NCI-H345 (cell line): ENCODE measurements around the gene ZGPAT.
A peak's percentile ranks its signal among the peaks of the same experiment; 100 is the strongest.

Source experiments
- DNase-seq: peaks from one replicate; lab custom pipeline; 2025; lab: John Stamatoyannopoulos, UW

ZGPAT gene

DNA sequence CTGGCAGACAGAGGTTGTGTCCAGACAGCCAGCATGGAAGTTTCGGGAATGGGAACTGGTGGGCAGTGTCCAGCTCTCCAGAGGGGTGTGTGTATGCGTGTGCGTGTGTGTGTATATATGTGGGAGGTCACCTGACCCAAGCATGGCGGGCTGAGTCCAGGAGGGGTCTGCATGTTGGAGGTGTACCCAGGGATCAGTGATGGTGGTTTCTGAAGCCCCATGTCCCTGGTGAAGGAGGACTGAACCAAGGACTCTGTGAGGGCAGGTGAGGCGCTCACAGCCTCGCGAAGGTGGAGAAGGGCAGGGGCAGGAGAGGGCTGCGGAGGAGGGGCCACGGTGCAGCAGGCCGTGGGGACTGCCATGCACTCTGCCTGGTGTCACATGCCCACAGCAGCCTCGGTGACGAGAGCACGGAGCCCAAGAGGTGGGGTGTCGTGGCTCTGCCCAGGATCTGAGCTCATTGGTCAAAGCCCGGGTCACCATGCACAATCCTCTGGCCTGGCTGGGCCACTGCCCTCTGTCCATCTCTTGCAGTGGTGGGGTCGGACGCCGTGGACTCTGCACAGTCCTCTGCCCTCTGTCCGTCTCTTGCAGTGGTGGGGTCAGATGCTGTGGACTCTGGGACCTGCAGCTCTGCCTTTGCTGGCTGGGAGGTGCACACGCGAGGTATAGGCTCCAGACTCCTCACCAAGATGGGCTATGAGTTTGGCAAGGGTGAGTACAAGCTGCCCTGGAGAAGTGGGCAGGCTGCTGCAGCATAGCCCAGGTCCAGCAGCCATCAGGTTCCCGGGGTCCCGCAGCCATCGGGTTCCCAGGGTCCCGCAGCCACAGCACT, 26.5 kb downstream of the ZGPAT start:
- DNase-seq = no peak

DNA sequence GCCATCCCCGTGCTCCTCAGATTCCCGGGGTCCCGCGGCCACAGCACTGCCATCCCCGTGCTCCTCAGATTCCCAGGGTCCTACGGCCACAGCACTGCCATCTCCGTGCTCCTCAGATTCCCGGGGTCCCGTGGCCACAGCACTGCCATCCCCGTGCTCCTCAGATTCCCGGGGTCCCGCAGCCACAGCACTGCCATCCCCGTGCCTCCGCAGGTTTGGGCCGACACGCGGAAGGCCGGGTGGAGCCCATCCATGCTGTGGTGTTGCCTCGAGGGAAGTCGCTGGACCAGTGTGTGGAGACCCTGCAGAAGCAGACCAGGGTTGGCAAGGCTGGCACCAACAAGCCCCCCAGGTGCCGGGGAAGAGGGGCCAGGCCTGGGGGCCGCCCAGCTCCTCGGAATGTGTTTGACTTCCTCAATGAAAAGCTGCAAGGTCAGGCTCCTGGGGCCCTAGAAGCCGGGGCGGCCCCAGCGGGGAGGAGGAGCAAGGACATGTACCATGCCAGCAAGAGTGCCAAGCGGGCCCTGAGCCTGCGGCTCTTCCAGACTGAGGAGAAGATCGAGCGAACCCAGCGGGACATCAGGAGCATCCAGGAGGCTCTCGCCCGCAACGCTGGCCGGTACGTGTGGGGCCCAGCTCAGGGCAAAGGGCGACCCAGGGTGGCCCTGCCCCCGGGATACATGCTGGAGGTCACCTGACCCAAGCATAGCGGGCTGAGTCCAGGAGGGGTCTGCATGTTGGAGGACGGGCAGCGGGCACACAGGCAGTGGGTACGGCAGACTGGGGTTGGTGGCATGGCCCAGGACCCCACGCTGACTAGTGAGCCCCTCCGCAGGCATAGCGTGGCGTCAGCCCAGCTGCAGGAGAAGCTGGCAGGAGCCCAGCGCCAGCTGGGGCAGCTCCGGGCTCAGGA, 27.4 kb downstream of the ZGPAT start:
- no peak for DNase-seq

DNA sequence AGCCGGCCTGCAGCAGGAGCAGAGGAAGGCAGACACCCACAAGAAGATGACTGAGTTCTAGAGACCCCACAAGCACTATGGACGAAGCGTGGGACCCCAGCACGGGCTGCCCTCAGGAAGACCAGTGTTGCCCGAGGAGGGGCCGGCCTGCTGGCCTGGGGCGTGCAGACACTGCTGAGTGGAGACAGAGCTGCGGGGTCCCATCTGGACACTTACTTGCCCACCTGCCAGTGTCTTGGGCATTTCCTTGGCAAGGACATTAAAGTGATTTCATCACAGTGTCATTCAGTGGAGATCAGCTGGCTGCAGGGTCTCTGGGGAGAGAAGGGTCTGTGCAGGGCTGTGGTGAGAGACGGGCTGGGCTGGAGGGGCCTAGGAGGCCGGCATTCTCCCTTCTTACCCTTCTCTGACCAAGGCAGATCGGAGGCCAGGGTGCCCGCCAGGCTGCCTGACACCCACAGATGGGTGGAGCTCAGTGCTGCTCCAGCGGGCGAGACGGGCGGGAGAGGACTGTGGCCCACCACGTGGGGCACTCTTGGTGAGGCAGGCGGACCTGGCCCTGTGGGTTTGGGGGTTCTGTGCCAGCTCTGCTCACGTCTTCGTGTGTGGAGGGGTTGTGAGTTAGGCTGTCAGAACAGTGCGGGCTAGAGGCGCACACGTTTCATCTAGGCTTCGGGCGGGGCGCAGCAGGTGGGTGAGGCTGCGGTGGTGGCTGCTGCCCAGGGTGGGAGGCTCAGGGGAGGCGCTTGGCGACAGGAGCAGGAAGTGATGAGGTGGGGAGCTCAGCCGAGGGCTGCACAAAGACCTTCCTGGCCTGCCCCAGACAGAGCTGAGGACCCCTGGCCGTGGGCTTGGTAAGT, 28.2 kb downstream of the ZGPAT start, which contains the start of gene LIME1:
Gene LIME1, plus strand, starts transcription at position 806 of the 860 bp plus-strand sequence. CDS start 886 bp downstream, outside the sequence.
- no peak for DNase-seq

DNA sequence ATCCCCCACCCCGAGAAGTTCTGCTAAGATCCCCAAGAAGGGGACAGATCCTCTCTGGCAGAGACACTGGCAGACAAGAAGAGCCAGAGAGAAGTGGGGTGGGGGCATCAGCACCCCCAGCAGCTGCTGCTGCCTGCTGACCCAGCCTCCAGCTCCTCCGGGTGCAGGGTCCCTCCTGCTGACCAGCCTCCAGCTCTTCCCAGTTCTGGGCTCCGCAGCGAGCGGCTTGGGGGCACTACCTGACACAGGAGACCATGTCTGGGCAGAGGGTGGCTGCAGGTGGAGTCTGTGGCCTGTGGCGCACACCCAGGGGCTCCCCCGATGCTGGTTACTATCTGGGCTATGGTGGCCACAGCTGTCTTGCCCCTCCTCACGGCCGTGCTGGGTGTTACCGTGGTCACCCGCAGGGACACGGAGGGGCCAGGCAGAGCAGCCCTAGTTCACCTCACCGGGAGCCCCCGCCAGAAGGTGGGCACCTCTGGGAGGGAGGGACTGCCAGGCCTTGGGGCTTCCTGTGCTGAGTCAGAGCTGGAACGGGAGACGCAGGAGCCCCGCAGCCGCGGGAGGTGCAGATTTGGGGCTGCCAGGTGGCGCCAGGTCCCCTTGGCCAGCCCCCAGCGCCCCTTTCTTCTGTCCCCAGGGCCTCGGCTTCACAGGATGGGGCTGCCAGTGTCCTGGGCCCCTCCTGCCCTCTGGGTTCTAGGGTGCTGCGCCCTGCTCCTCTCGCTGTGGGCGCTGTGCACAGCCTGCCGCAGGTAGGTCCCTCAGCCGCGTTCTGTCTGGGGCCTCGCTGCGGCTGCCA, 29.3 kb downstream of the ZGPAT start:
- DNase-seq = no peak

DNA sequence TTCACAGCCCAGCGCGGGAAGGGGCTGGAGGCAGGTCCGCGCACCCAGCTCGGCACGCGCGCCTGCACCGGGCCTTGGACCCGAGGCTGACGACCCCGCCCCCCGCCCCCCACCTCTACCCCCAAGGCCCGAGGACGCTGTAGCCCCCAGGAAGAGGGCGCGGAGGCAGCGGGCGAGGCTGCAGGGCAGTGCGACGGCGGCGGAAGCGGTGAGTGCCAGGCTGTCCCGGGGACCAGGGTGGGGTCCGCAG, 29.8 kb downstream of the ZGPAT start:
- DNase-seq = no peak

GRCh38 chr20:63737945-63738686, 30.3 kb downstream of the ZGPAT start:
- DNase-seq = no peak

GRCh38 chr20:63738687-63739129, 30.9 kb downstream of the ZGPAT start:
- DNase-seq = no peak

- DNase-seq = peak; percentile 90
These were observed 31.6 kb downstream of the ZGPAT start, which contains the start of gene SLC2A4RG for GRCh38 chr20:63739130-63740069. Gene SLC2A4RG (plus strand): TSS chr20:63739776. CDS start chr20:63739913, 137 bp downstream.

- peak; percentile 76 for DNase-seq
These were observed 32.3 kb downstream of the ZGPAT start for GRCh38 chr20:63740070-63740626.

DNA sequence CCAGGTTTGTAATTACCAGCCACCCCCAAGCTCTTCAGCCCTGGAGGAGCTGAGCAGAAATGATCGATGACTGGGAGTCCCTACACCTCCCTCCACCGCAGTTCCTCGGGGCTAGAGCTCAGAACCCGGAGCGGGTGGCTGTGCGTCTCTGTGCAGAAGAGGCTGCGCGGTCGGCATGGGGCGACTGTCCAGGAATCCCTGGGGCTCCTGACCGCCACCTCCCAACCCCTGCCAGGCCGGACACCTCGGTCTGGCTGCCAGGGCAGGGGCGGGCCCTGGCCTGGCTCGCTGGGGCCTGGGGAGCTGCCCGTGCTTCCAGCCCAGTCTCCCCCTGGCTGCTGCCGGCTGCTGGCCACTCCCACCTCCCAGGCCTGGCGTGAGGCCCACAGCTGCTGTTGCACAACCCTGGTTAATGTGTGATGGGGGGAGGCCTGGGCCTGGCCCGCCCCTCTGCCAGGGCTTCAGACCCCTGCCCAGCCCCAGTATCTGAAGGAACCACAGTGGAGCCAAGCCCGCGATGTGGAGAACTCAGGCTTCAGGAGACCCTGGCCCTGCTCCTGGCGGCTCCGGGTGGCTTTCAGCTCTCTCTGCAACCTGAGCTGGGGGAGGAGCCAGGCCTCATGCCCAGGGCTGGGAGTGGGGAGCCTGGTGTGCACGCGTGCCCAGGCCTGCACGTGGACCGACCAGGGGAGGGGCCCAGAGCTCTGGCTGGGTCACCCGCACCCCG, 33.0 kb downstream of the ZGPAT start:
- peak; percentile 90 for DNase-seq

- no peak for DNase-seq
These were observed 33.5 kb downstream of the ZGPAT start for GRCh38 chr20:63741354-63741675.

DNA sequence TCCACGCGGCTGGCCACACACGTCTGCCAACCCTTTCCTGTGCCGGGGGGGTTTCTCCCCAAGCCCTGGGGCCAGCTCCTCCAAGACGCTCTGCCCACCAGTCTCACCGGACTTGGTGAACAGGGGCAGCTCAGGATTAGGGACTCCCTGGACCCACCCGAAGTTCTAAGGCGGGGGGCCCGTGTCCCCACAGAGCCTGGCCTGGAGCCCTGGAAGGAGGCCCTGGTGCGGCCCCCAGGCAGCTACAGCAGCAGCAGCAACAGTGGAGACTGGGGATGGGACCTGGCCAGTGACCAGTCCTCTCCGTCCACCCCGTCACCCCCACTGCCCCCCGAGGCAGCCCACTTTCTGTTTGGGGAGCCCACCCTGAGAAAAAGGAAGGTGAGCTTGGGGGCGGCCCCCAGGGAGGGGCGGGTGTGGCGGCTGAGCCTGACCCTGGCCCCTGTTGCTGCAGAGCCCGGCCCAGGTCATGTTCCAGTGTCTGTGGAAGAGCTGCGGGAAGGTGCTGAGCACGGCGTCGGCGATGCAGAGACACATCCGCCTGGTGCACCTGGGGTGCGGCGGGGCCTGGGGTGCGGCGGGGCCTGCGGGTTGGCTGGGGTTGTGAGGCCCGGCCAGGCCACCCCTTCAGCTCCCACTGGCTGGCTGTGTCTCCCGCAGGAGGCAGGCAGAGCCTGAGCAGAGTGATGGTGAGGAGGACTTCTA, 34.0 kb downstream of the ZGPAT start:
- no peak for DNase-seq

DNA sequence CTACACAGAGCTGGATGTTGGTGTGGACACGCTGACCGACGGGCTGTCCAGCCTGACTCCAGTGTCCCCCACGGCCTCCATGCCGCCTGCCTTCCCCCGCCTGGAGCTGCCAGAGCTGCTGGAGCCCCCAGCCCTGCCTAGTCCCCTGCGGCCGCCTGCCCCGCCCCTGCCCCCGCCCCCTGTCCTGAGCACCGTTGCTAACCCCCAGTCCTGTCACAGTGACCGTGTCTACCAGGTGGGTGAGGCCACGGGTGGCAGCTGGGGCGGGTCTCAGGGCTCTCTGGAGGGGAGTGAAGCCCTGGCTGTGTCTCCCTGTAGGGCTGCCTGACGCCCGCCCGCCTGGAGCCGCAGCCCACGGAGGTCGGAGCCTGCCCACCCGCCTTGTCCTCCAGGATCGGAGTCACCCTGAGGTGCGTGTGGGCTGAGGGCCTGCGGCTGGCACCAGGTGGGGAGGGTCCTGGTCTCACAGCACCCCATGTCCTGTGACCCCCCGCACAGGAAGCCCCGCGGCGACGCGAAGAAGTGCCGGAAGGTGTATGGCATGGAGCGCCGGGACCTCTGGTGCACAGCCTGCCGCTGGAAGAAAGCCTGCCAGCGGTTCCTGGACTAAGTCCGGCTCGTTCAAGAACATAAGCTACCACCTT, 34.7 kb downstream of the ZGPAT start:
- no peak for DNase-seq

DNA sequence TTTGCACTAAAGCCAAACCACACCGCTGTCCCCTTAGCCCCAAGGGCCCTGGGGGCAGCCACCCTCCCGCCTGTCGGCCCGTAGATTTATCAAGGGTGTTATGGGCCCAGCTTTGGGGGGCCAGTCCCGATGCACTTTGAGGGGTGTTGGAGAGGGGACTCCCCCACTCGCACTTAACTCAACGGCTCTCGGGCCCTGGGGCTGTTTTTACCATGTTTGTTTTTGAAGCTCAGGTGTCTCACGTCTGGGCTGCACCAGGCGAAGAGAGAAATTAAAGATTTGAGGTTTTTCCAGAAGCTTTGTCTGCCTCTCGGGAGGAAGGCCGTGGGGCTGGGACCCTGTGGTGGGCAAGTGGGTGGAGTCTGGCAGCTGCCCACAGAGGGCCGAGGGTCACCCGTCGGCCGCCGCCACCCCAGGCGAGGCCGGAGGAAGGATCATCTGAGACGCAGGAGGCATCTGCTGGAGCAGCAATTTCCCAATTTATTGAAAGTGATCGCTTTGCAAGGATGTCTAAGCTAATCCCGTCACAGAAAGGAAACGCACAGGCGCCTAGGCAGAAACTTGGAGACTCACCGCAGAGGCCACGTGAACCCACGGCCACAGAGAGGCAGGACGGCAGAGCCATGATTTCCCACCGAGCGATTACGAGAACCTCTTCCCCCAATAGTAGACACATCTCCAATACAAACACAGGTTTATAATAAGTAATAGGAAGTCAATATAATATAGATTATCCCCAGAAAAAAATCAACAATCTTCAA, 35.6 kb downstream of the ZGPAT start:
- DNase-seq = no peak

- DNase-seq = no peak
These were observed 36.3 kb downstream of the ZGPAT start for GRCh38 chr20:63744158-63744557.
